Panc1 (cell line): ENCODE measurements around the gene NIT2. TPM values are rescaled to one million over a fixed set of nuclear protein-coding genes. Genes with fewer than 3 reads are reported as not detected.

Experiments
- ATAC-seq: fragments of 200-7000 bp; cut with Tn5 transposase; 2 replicates; pipeline ENCODE4 v1.9.1; 2020; ENCODE audit warnings: mild to moderate bottlenecking, moderate library complexity
- BruUV-seq: library from RNA; stranded (reverse); fragments of 400-500 nt; replicated peaks from 2 replicates; lab custom pipeline; 2021; lab: Mats Ljungman, UMichigan
- CTCF ChIA-PET: fragments of 300-600 bp; sonication (Branson Sonifier 250); formaldehyde crosslinking; loops from one replicate; lab custom pipeline; 2022; ENCODE audit warnings: antibody characterized with exemption; lab: Charles Lee
- POLR2A ChIA-PET: fragments of 300-600 bp; sonication (Branson Sonifier 250); formaldehyde crosslinking; loops from one replicate; lab custom pipeline; 2022; ENCODE audit warnings: antibody characterized with exemption; lab: Charles Lee
- DNase-seq: peaks from one replicate; pipeline ENCODE4 v3.0.0-alpha.2; 2010; ENCODE audit warnings: low read depth, low spot score
- H3K27ac ChIP-seq: 2 replicates; pipeline ENCODE4 v1.5.1; 2011; ENCODE audit warnings: mild to moderate bottlenecking, low read length, inconsistent platforms
- H3K27me3 ChIP-seq: fragments of 200-500 bp; sonication (Bioruptor generic); 2 replicates; pipeline ENCODE4 v1.6.0; 2014; ENCODE audit warnings: low read length, inconsistent platforms; ENCODE audit not compliant: control insufficient read depth, insufficient read depth
- H3K36me3 ChIP-seq: fragments of 200-500 bp; sonication (Bioruptor generic); 2 replicates; pipeline ENCODE4 v1.5.1; 2014; ENCODE audit warnings: inconsistent platforms, mild to moderate bottlenecking, low read length, moderate library complexity; ENCODE audit not compliant: control insufficient read depth, insufficient read depth
- H3K4me1 ChIP-seq: 2 replicates; pipeline ENCODE4 v1.5.1; 2011; ENCODE audit warnings: inconsistent platforms, mild to moderate bottlenecking, low read length, moderate library complexity; ENCODE audit not compliant: control insufficient read depth, insufficient read depth
- H3K4me3 ChIP-seq, 2 experiments: 2 replicates each; pipeline ENCODE4 v1.5.1; 2011 to 2012; ENCODE audit warnings: low read depth in 2 of 2, low read length in 2 of 2, mild to moderate bottlenecking in 2 of 2, inconsistent platforms in 1 of 2, moderate library complexity in 1 of 2
- H3K9me3 ChIP-seq: fragments of 200-500 bp; sonication (Bioruptor generic); 2 replicates; pipeline ENCODE4 v1.5.1; 2014; ENCODE audit warnings: low read depth, mild to moderate bottlenecking, inconsistent platforms, low read length, moderate library complexity; ENCODE audit not compliant: control insufficient read depth, insufficient read depth
- POLR2AphosphoS5 ChIP-seq: IDR thresholded peaks from 2 replicates; pipeline ENCODE4 v1.6.1; 2012; ENCODE audit warnings: mild to moderate bottlenecking, low read depth, low read length, moderate library complexity
- REST ChIP-seq, 2 experiments: IDR thresholded peaks; 2 replicates each; pipeline ENCODE4 v1.6.1; 2011 to 2012; ENCODE audit warnings: low read depth in 2 of 2, control low read depth in 1 of 2, low read length in 1 of 2, mild to moderate bottlenecking in 1 of 2, moderate library complexity in 1 of 2; ENCODE audit not compliant: insufficient read depth in 1 of 2
- SIN3A ChIP-seq: IDR thresholded peaks from 2 replicates; pipeline ENCODE4 v1.6.1; 2012; ENCODE audit warnings: low read depth, mild to moderate bottlenecking, low read length, moderate library complexity, borderline replicate concordance; ENCODE audit not compliant: insufficient read depth
- TCF7L2 ChIP-seq: IDR thresholded peaks from 2 replicates; pipeline ENCODE4 v1.6.1; 2011; ENCODE audit warnings: mild to moderate bottlenecking, low read depth, low read length, inconsistent platforms
- in situ Hi-C: cut with HindIII; loops from 2 replicates; pipeline ENCODE4 v1.10.0; 2016; ENCODE audit warnings: low sequenced_read_pairs, low pct_unique_long_range_greater_than_20kb
- intact Hi-C: fragments of 100-400 bp; cut with micrococcal nuclease; formaldehyde crosslinking; loops from one replicate; pipeline ENCODE4 v1.10.0; 2022; ENCODE audit not compliant: unreplicated experiment
- total RNA-seq: library from RNA; stranded (reverse); gene quantifications from one replicate; pipeline ENCODE4 v1.2.1, GENCODE V29; 2021; ENCODE audit not compliant: unreplicated experiment
- TF ChIP-seq, protein P1 (sequence below): fragments of 450-650 bp; IDR thresholded peaks from 2 replicates; pipeline ENCODE4 v1.5.1; 2017; ENCODE audit warnings: mild to moderate bottlenecking

NIT2 gene
- total RNA-seq, 1 experiment from 2014 or later, result 97.2 TPM

DNA sequence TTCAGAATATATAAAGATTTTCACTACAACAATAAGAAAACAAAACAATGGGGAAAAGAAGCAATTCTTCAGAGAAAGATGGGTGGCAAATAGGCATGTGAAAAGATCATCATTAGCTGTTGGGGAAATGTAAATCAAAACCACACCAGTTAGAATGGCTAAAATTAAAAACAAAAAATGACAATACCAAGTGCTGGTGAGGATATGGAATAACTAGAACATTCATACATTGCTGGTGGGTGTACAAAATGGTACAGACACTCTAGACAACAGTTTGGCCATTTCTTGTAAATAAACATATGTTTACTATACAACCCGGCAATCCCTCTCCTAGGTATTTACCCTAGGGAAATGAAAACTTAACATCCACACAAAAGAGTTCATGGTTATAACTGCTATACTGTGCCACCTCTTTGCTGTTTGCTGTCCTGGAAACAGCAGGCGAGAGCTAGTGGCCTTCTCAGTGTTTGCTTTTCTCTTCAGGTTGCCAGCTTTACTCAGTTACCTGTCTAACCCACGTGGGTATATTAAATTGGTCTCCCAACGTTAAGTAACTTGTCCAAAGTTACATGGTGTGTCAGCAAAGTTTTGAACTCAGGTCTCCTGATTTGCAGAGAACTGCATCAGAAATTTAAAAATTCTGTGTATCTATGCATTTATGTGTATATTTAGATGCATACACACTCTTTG lies 4.6 kb upstream of the NIT2 start:
- no peak overlapping the region for H3K27ac ChIP-seq
- H3K4me3 ChIP-seq, result no peak overlapping the region
- intact Hi-C loops, result loop anchor here (10.0 kb wide), 1 partner anchor 55 kb away; no protein-coding TSS in a partner anchor
- POLR2A ChIA-PET, result no interaction called here
- no peak for DNase-seq
- no peaks in the 10 kb centered on the region for H3K27me3 ChIP-seq
- in situ Hi-C loops, result no loop called here
- TF ChIP-seq SIN3A (no peak), TCF7L2 (no peak), POLR2AphosphoS5 (no peak), REST (IDR thresholded peaks at IDR 0.05; ENCODE audit: insufficient read depth in 1 of 2, low read depth in 2 of 2, low read length in 1 of 2) (no peak)
- TF ChIP-seq, protein P1, sequence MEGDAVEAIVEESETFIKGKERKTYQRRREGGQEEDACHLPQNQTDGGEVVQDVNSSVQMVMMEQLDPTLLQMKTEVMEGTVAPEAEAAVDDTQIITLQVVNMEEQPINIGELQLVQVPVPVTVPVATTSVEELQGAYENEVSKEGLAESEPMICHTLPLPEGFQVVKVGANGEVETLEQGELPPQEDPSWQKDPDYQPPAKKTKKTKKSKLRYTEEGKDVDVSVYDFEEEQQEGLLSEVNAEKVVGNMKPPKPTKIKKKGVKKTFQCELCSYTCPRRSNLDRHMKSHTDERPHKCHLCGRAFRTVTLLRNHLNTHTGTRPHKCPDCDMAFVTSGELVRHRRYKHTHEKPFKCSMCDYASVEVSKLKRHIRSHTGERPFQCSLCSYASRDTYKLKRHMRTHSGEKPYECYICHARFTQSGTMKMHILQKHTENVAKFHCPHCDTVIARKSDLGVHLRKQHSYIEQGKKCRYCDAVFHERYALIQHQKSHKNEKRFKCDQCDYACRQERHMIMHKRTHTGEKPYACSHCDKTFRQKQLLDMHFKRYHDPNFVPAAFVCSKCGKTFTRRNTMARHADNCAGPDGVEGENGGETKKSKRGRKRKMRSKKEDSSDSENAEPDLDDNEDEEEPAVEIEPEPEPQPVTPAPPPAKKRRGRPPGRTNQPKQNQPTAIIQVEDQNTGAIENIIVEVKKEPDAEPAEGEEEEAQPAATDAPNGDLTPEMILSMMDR, result no peak
- BruUV-seq, result no TSS peak
- no peaks in the 10 kb centered on the region for H3K9me3 ChIP-seq
- no peaks in the 10 kb centered on the region for H3K4me1 ChIP-seq
- ATAC-seq, result no peak
- CTCF ChIA-PET, result no interaction called here
- H3K36me3 ChIP-seq, result no peaks in the 10 kb centered on the region

DNA sequence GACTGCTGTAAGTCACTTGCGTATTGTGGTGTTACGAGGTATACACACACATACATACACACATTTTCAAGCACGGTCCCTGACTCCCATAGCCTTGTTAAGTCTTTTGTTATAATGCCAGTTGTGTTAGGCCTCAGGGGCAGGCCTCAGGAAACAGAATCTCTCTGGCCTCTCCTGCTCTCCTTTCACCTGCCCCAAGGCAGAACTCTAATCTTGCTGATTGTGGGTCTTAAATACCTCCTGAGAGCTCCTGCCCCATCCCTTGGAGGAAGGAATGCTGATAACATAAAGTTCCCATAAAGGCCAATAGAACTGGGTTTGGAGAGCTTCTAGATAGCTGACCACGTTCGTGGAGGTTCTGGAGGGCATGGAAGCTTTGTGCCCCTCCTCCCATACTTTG lies 3.9 kb upstream of the NIT2 start:
- no TSS peak for BruUV-seq
- POLR2A ChIA-PET, result no interaction called here
- H3K36me3 ChIP-seq, result no peaks in the 10 kb centered on the region
- ATAC-seq (no peak), DNase-seq (no peak)
- in situ Hi-C loops, result no loop called here
- H3K9me3 ChIP-seq, result no peaks in the 10 kb centered on the region
- CTCF ChIA-PET, result interaction anchor here (0.7 kb wide), 1 partner anchor 376 kb away, joined by 3 read pairs; no protein-coding TSS in a partner anchor
- no peaks in the 10 kb centered on the region for H3K27me3 ChIP-seq
- intact Hi-C loops, result loop anchor here (10.0 kb wide), 1 partner anchor 56 kb away; no protein-coding TSS in a partner anchor
- no peak overlapping the region for H3K4me3 ChIP-seq
- TF ChIP-seq REST (IDR thresholded peaks at IDR 0.05; ENCODE audit: insufficient read depth in 1 of 2, low read depth in 2 of 2, low read length in 1 of 2) (no peak), POLR2AphosphoS5 (no peak), TCF7L2 (no peak)
- TF ChIP-seq, protein P1, result no peak
- no peak overlapping the region for H3K27ac ChIP-seq
- peaks cover 6% of the 10 kb centered on the region for H3K4me1 ChIP-seq
